ENCODE data around the gene GATC.

GATC gene

DNA sequence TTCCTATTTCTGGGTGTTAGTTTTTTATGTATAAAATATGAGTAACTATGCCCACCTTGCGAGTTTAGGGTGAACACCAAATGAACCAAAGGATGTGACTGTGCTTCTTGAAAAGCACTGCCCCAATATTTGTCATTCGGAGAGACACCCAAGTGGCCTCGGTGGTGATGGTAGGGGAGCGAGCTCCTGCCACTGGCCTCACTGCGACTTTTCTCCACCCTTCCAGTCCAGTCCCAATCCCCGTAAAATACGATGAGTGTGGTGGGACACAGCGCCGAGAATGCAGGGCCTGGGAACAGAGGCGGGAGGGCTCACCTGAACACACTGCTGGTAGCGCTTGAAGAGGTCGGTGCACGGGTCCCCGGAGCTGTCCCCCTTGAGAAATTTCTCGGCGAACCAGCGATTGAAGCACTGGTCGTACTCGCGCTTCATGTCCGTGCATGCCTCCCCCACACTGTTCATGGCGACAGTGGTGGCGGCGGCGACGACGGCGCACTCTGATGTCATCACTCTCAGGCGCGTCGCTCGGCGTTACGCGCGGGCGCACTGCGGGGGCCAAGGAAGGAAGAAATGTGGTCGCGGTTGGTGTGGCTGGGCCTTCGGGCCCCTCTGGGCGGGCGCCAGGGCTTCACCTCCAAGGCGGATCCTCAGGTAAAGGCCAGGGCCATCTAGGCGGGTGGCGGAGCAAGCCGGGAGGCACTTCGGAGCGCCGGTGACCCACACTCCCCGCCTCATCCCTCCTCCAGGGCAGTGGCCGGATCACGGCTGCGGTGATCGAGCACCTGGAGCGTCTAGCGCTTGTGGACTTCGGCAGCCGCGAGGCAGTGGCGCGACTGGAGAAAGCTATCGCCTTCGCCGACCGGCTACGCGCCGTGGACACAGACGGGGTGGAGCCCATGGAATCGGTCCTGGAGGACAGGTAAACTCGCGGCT is at the start of gene GATC, which contains the start of gene TRIAP1:
Gene GATC (plus strand): TSS at position 534 of the 933 bp plus-strand sequence. CDS start 37 bp downstream, at position 571.
Gene TRIAP1 (minus strand): TSS at position 474 of the 933 bp plus-strand sequence. CDS start 12 bp downstream, at position 462.
- DNase-seq: peak; percentile 77

- no peak for DNase-seq
Measured at GRCh38 chr12:120397824-120398540, 48.3 kb upstream of the GATC start.

DNA sequence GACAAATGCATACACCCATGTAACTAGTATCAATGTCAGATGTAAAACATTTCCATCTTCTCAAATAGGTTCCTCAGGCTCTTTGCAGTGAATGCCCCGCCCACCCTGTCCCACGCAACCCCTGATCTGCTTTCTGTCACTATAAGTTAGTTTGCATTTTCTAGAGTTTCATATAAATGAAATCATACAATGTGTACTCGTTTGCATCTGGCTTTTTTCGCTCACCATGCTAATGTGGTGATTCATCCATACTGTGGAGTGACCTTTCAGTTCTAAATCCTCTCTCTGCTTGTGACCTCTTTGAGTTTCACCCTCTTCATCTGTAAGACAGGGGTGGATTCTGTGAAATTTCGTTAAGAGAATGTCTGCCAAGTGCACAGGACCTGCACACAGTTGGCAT is 46.7 kb upstream of the GATC start:
- no peak for DNase-seq

GRCh38 chr12:120402217-120402616 is 44.0 kb upstream of the GATC start:
- no peak for DNase-seq

DNA sequence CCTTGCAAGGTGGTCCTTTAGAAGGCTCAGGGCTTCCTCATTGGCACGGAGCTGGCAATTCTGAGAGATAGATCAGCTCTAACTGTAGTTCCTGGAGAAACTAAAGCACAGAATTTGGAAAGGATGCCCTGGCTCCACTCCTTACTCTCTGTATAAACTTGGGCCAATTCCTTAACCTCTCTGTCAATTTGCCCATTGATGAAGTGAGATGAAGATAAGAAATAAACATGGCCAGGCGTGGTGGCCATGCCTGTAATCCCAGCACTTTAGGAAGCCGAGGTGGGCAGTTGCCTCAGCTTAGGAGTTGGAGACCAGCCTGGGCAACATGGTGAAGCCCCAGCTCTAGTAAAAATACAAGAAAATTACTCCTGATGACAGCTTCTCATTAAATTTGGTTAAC is 42.4 kb upstream of the GATC start:
- DNase-seq: no peak

GRCh38 chr12:120404271-120404670 is 42.0 kb upstream of the GATC start:
- DNase-seq: no peak

- no peak for DNase-seq
Measured at GRCh38 chr12:120406069-120406468, 40.2 kb upstream of the GATC start.

GRCh38 chr12:120406553-120406952 is 39.7 kb upstream of the GATC start:
- DNase-seq: no peak

DNA sequence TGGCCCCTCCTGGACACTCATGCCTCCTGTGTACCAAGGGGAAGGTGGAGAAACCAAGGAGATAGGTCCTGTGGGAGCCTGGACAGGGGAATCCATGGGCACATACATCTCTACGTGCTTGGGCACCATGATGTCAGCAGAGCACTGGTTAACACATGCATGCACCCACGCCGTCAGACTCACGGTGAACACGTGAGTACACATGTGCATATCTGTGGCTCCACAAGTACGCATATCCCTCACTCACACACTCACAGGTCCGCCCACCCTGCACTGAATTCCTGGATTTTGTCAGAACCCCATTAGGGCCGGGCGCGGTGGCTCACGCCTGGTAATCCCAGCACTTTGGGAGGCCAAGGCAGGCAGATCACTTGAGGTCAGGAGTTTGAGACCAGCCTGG is 37.5 kb upstream of the GATC start:
- DNase-seq: no peak

DNA sequence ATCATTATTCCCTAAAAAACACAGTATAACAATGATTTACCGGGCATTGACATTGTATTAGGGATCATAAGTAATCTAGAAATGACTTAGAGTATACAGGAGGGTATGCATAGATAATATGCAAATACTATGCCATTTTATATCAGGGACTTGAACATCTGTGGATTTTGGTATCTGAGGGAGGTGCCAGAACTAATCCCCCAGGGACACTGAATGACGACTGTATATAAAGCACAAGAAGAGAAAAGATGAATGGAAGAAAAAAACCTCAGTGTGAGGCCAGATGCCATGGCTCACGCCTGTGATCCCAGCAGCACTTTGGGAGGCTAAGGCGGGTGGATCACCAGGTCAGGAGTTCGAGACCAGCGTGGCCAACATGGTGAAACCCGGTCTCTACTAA is 33.8 kb upstream of the GATC start:
- DNase-seq: no peak

DNA sequence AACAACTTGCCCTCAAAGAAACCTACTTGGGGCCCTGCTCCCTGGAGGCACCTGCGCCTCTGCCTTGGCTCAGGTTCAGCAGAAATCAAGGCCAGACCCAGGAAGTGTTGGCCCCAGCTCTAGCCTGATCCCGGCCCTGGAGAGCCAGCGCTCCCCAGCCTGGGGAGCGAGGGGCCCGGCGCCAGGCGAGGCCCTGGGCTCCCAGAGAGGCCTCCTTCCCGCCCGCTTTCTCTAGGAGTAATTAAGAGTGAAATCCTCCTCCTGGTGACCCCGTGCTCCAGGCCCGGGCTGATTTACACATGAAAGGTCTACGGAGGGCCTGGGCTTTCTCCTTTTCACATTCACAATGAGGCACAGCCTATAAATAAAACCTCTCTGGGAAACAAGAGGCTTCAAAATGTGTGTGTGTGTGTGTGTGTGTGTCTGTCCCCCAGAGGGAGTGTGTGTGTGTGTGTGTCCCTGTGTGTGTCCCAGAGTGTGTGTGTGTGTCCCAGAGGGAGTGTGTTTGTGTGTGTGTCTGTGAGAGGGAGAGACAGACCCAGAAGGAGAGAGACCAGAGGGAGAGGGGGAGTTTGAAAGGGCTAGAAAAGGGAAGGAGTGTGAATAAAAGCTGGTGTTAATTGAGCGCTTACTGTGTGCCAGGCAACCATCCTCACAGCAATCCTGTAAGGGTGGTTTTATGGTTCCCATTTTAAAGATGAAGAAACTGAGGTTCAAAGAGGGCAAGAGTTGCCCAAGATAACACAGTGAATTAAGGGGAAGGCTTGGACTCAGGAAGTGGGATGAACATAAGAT is 32.1 kb upstream of the GATC start:
- DNase-seq: no peak

DNA sequence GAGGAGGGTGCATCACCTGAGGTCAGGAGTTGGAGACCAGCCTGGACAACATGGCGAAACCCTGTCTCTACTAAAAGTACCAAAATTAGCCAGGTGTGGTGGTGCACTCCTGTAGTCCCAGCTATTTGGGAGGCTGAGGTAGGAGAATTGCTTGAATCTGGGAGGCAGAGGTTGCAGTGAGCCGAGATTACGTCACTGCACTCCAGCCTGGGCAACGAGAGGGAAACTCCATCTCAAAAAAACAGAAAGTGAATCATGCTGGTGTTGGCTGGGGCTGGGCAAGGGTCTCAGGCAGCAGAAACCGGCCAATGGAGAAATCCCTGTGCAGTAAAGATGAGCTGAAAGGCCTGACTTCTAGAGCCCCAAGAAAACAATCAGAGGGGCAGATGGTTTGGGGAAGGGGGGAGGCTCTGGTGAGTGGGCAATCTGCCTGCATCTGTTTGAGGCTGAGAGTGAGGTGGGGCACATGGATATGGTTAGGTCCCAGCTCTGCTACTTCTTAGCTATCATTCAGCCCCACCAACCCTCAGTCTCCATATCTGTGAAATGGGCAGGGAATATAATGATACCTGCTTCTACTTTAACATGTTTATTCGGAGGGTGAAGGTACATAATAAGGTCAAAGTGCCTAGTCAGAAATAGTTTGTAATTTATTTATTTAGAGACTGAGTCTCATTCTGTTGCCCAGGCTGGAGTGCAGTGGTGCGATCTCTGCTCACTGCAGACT is 29.6 kb upstream of the GATC start:
- DNase-seq: no peak

GRCh38 chr12:120417917-120418580 is 28.2 kb upstream of the GATC start:
- DNase-seq: no peak

- no peak for DNase-seq
Measured at GRCh38 chr12:120421701-120422100, 24.5 kb upstream of the GATC start.

DNA sequence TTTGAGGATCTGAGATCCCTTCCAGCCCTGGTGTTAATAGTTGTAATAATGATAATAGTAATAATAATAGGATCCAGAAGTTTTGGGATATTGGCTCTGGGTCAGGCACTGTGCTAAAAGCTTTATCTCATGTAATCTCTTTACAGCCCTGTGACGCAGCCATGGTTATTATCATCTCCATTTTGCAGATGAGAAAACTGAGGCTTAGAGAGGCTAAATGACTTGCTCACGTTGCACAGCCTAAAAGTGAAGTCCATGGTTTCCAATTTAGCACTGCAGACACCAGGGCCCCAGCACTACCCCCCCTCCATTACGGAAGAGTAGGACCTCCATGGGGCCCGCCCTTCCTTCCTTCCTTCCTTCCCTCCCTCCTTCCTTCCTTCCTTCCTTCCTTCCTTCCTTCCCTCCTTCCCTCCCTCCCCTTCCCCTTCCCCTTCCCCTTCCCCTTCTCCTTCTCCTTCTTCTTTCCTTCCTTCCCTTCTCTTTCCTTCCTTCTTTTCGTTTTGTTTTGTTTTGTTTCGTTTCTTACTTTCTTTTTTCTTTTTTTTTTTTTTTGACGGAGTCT is 23.3 kb upstream of the GATC start:
- no peak for DNase-seq

DNA sequence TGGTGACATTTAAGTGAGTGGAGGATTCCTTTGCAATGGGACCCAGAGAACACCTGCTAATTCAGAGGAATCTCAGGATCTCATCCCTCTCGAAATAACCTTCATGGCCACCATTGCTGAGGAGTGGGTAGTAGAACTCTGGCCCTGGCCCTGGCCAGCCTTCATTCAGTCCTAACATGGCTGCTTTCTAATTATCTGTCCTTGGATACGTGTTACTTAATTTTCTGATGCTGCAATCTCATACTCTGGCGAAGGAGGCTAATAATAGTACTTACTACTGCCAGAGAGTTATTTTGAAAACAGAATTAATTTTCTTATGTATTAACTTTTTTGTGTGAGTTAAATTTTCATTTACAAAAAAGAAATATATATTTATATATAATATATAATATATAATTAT is 20.4 kb upstream of the GATC start:
- no peak for DNase-seq

DNA sequence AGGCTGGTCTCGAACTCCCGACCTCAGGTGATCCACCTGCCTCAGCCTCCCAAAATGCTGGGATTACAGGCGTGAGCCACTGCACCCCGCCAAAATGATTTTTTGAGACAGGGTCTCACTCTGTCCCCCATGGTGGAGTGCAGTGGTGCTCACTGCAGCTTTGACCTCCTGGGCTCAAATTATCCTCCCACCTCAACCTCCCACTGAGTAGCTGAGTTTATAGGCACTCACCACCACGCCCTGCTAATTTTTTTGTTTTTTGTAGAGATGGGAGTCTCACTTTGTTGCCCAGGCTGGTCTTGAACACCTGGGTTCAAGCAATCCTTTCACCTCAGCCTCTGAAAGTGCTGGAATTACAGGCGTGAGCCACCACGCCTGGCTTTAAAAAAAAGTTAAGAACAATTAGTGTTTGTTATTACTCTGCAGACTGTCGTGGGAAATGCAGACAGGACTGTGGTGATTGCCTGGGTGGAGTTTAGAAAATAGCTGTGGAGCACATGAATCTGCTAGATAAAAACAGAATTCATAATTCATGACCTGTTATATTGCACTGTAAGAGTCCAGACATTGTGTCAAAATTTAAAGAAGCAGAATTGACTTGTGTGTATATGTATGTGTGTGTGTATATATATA is 17.5 kb upstream of the GATC start:
- no peak for DNase-seq

DNA sequence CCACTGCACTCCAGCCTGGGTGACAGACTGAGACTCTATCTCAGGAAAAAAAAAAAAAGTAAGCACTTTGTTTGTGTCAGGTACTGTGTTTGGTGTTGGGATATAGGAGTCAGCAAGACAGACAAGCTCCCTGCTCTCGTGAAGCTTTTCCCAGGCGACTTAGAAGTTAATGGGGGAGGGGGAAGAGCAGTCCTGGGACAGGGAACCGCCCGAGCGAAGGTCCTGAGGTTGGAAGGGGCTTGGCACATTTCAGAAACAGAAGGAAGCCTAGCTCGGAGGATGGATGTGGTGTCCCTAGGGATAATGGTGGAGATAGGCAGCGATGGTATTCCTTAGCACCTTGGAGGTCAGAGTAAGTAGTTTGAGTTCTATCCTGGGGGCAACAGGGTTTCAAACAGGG is 16.9 kb upstream of the GATC start:
- DNase-seq: no peak

DNA sequence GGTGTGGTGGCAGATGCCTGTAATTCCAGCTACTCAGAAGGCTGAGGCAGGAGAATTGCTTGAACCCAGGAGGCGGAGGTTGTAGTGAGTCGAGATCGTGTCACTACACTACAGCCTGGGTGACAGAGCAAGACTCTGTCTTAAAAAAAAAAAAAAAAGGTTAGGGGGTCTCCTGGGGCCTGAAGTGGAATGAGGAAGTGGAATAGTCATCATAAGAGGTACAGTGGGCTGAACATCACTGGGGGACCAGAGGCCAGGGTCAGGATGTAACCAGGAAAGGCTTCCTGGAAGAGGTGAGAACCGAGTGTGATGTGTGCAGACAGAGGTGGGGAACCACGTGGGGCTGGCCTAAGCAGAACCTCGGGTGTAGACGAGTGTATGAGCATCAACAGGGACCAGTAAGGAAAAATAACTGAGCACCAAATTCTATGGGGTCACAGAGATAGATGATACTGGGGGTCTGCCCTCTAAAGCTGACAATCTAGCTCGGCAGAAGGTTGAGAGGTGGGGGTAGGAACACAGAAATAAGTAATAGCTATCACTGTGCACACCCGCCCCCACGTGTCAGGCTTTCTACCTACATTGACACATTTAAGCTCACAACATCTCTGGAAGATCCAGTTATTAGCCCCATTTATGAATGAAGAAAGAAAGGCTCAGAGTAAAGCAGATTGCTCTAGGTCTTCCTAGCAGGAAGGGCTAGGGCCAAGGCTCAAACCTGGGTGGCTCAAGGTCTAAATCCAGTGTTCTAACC is 13.3 kb upstream of the GATC start:
- DNase-seq: no peak

Data from NCI-H1436 (cell line).